T-helper 1 cell treated with Interleukin-12 subunit alpha and Interleukin-12 subunit beta and Interleukin-4 antibody, amounts not matched to agents 30 μg/mL and 1 μg/mL, for 36 hours (primary cell): ENCODE results near the gene DMGDH.

ENCODE experiments used
- H3K27ac Mint-ChIP-seq: one replicate; pipeline ENCODE4 v1.8.0; 2021; ENCODE audit warnings: mild to moderate bottlenecking, mixed read lengths
- H3K27me3 Mint-ChIP-seq: one replicate; pipeline ENCODE4 v1.8.0; 2021; ENCODE audit warnings: low read depth, mixed read lengths
- H3K36me3 Mint-ChIP-seq: one replicate; pipeline ENCODE4 v1.8.0; 2021; ENCODE audit warnings: low read depth, mixed read lengths
- H3K4me1 Mint-ChIP-seq: one replicate; pipeline ENCODE4 v1.8.0; 2021; ENCODE audit warnings: low read depth, mixed read lengths
- H3K4me3 Mint-ChIP-seq: one replicate; pipeline ENCODE4 v1.8.0; 2021; ENCODE audit warnings: mild to moderate bottlenecking, moderate library complexity, mixed read lengths
- H3K9me3 Mint-ChIP-seq: one replicate; pipeline ENCODE4 v1.8.0; 2021; ENCODE audit warnings: mixed read lengths

DMGDH gene

DNA sequence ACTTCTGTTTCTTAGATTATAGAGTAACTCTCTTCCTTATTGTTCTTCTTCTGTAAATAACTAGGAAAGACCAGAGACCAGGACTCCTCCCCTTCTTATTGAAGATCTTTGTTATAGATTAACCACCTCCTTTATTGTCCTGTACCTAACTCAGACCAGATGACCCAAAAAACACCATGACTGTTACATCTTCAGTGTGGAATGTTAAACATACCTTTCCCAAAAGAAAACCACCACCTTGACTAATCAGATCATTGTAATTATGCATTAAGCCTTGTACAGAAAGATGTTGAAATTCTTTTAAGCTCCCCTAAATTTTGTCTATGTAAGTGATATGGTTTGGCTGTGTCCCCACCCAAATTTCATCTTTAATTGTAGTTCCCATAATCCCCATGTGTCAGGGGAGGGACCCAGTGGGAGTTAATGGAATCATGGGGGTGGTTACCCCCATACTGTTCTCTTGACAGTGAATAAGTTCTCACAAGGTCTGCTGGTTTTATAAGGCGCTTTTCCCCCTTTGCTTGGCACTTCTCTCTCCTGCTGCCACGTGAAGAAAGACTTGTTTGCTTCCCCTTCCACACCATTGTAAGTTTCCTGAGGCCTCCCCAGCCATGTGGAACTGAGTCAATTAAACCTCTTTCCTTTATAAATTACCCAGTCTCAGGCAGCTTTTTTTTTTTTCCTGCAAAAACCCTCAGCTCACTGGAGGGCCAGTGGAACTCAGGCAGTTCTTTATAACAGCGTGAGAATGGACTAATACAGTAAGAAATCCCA lies 110.6 kb downstream of the DMGDH start:
- H3K27ac Mint-ChIP-seq, result peak overlapping the region; percentile 14

DNA sequence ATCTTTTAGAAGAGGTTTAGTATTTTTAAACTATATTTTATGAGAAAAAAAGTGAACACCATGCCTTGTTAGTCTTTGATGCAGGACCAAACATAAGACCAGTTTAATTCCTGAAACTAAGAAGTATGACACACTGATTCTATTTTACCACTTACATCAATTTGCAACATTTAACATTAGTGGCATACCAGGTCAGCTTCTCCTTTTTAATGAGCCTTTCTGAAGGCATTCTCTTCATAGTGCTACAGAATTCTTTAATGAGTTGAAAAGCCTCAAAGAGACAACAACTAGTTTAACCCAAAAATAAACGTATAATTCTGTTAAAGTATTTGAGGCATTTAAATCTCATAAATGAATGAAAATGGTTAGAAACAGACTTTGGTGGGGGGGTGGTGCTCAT lies 112.6 kb downstream of the DMGDH start:
- Mint-ChIP-seq H3K4me1 (peaks cover 17% of the 10 kb centered on the region), H3K4me3 (no peak overlapping the region), H3K36me3 (peaks cover 8% of the 10 kb centered on the region), H3K27ac (no peak overlapping the region), H3K9me3 (no peaks in the 10 kb centered on the region), H3K27me3 (no peaks in the 10 kb centered on the region)

More for the DNA sequence above, 110.6 kb downstream of the DMGDH start:
- peaks cover 3% of the 10 kb centered on the region for H3K4me1 Mint-ChIP-seq
- no peak overlapping the region for H3K4me3 Mint-ChIP-seq
- no peaks in the 10 kb centered on the region for H3K9me3 Mint-ChIP-seq
- peaks cover 6% of the 10 kb centered on the region for H3K36me3 Mint-ChIP-seq
- H3K27me3 Mint-ChIP-seq, result no peaks in the 10 kb centered on the region

DNA sequence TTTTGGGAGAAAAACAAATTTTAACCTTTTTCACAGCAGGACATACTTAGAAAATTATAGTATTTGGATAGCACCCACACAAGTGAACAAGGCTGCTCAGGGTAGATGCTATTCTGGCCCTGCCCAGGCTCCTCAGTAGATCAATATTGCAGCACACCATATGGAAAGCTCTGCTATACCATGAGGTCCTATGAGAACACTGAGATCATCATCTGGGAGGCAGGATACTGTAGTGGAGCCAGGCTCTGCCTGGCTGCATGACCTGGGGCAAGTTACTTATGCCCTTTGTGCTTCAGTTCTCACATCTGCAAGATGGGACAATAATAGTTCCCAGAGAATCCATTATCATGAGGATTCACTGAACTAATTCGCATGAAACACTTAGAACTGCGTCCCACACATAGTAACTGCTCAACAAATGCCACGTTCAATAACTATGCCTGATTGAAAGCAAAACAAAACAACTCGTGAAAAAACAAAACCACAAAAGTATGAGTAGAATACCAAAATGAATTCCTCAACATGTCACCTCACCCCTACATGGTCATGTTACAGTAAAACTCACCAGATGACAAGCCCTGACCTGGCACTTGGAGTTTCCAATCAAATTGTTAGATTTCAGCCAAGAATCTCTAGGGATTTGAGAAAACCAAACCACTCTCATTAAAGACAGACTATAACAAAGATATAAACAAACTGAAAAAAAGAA lies 116.2 kb downstream of the DMGDH start:
- peaks cover 20% of the 10 kb centered on the region for H3K4me1 Mint-ChIP-seq
- H3K36me3 Mint-ChIP-seq, result peaks cover 11% of the 10 kb centered on the region
- H3K27ac Mint-ChIP-seq, result peak overlapping the region; percentile 73
- no peaks in the 10 kb centered on the region for H3K9me3 Mint-ChIP-seq
- no peak overlapping the region for H3K4me3 Mint-ChIP-seq
- H3K27me3 Mint-ChIP-seq, result no peaks in the 10 kb centered on the region
